HG02588 (cell line): ENCODE results near the gene IRS4.

ENCODE experiments used
- ATAC-seq: cut with Tn5 transposase; IDR thresholded peaks from one replicate; pipeline ENCODE4 v1.9.1; 2021; ENCODE audit warnings: mild to moderate bottlenecking, moderate library complexity; ENCODE audit not compliant: unreplicated experiment

Gene IRS4

GRCh38 chrX:108736509-108737479 lies at the start of gene IRS4:
Gene IRS4, minus strand, starts transcription at chrX:108736563.
- no peak for ATAC-seq

- ATAC-seq = no peak
These were observed 36.2 kb upstream of the IRS4 start for GRCh38 chrX:108772549-108772948.

GRCh38 chrX:108763559-108763958 lies 27.2 kb upstream of the IRS4 start:
- ATAC-seq = no peak

GRCh38 chrX:108740299-108740774 lies 4.0 kb upstream of the IRS4 start:
- ATAC-seq = no peak

- no peak for ATAC-seq
These were observed 1.4 kb upstream of the IRS4 start for GRCh38 chrX:108737754-108738153.

GRCh38 chrX:108735679-108736508 lies 469 bp downstream of the IRS4 start:
- ATAC-seq = no peak

GRCh38 chrX:108735091-108735678 lies 1.2 kb downstream of the IRS4 start:
- no peak for ATAC-seq

GRCh38 chrX:108734426-108734825 lies 1.9 kb downstream of the IRS4 start:
- no peak for ATAC-seq

- no peak for ATAC-seq
These were observed 3.6 kb downstream of the IRS4 start for GRCh38 chrX:108732630-108733321.

GRCh38 chrX:108731153-108731552 lies 5.2 kb downstream of the IRS4 start:
- ATAC-seq = no peak

GRCh38 chrX:108726748-108727147 lies 9.6 kb downstream of the IRS4 start:
- ATAC-seq = no peak

- ATAC-seq = no peak
These were observed 13.8 kb downstream of the IRS4 start for GRCh38 chrX:108722561-108722960.

GRCh38 chrX:108712886-108713285 lies 23.5 kb downstream of the IRS4 start:
- no peak for ATAC-seq

GRCh38 chrX:108704839-108705238 lies 31.5 kb downstream of the IRS4 start:
- ATAC-seq = no peak

- no peak for ATAC-seq
These were observed 33.8 kb downstream of the IRS4 start for GRCh38 chrX:108702530-108702929.

- no peak for ATAC-seq
These were observed 34.7 kb downstream of the IRS4 start for GRCh38 chrX:108701633-108702032.

- ATAC-seq = no peak
These were observed 37.0 kb downstream of the IRS4 start for GRCh38 chrX:108699368-108699767.

GRCh38 chrX:108696690-108697089 lies 39.7 kb downstream of the IRS4 start:
- no peak for ATAC-seq
